Endometrium (tissue), 2 donors: ENCODE data around the gene AMFR.
"Not testable (repeated sequence)": the region's sequence is repeated elsewhere in the genome, so short reads cannot be mapped to it uniquely, and the experiment has no call there.

ENCODE experiments used
- FAIRE-seq: peaks from 2 replicates; lab custom pipeline; 2012; peaks lifted over from hg19 to GRCh38; lab: Jason Lieb, UNC
- donor health status: control.
- donor health status: control.

Gene AMFR

DNA sequence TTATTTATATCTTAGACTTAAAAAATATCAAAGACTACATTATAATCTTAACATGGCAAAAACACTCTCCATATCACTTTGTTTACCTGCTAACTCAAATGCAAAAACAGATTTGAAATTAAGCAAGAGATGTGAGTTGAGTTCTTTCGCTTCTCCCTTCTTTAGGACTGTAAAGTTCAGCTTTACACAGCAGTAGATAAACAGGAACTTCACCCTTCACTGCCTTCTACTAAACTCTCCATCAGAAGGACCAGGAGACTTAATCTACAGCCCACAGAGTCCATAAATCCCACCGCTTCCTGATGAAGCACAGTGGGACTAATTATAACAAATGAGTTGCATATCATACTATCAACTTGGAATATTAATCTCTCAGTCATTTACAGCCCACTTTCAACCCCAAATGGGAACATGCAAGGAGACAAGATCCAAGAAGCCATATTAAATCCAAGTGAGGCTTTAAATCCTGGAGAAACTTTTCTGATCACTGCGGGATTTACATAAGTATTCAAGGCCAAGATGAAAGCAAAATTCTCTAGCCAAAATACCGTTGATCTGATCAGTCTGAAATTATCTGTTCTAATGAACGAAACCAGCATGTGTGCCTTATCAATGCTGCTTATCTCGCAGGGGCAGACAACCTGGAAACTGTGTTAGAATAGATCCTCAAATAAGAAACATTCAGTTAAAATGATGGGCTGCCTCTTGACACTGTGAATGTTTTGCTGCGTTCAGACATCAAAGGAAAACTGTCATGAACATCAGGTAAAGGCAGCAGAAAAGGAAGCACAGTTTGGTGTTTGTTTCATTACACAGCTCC, 1.6 kb downstream of the AMFR start:
- no peak for FAIRE-seq

DNA sequence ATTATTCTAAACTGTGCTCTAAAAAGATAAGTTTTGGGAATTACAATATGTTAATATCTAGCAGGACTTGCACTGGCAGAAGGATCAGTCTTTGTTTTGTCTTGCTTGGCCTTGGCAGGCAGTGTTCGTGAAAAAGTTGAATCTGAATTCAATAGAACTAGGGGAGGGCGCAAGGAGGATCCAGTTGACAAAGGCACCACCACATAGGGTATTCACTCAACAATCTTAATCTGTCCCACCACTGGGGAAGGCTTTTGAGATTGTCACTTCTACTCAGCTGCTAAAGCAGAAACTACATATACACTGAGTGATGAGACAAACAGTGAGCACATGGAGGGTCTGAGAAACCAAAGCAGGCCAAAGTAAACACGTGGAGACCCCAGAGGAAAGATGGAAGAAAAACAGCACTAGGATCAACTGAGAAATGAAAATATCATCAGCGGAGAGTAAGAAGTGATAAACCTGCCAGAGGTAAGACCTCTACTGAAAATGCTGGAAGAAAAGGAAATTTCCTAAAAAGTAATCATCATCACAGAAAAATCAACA, 2.4 kb downstream of the AMFR start:
- no peak for FAIRE-seq

DNA sequence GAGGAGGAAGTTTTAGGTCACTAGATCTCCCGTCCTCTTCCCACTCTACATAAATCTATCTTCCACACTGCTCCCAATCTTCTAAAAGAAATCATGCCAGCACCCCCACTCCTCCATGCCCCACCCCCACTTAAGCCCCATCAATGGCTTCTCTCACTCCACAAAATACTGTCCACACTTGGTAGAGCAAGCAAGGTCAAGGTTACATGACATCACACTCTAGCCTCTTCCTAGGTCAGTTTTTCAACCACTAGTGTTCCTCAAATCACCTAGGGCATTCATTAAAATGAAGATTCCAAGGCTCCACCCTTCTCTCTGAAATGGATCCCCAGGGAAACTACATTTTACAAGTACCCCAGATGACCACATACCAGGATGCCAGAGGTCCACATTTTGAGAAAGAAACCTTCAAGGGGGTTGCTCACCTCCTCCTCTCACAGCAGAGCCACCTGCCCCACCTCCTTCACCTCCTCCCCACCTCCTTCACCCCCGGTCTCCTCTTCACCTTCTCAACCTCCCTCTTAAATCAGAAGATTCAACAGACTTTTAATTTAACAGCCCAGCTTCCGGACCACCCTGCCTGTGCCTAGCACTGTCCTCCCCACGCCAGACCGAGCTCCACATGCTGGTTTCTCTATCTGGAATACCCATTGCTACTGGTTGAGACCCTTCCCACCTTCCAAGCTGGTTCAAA, 3.2 kb downstream of the AMFR start:
- no peak for FAIRE-seq

GRCh38 chr16:56421313-56421712, 4.0 kb downstream of the AMFR start:
- peak; percentile 31 for FAIRE-seq

GRCh38 chr16:56420613-56421012, 4.7 kb downstream of the AMFR start:
- FAIRE-seq = no peak

GRCh38 chr16:56419740-56420548, 5.4 kb downstream of the AMFR start:
- no peak for FAIRE-seq

DNA sequence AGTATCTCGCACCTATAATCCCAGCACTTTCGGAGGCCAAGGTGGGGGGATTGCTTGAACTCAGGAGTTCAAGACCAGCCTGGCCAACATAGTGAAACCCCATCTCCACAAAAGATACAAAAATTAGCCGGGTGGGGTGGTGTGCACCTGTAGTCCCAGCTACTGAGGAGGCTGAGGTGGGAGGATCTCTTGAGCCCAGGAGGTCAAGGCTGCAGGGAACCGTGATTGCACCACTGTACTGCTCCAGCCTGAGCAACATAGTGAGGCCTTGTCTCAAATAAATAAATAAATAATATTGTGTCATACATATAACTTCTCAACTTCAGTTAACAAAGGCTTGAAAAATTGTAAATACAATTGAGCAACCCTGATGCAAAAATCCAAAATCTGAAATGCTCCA, 8.2 kb downstream of the AMFR start:
- FAIRE-seq = no peak

DNA sequence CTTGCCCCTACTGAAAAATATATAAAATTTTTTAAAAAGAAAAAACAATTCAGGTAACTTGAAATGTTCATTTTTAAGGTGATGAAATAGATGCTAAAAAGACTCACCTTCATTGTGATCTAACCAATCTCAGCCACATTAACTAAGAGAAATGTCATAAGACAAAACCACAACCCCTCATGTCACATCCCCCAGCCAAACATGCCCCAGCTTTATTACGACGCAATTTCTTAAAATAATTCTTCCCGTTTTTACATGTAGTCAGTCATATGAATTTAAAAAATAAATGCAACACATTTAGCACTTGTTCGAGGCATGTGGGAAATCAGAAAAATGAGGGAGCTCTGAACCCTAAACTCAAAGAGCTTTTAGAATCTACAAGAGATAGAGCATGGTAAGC, 9.5 kb downstream of the AMFR start:
- no peak for FAIRE-seq

DNA sequence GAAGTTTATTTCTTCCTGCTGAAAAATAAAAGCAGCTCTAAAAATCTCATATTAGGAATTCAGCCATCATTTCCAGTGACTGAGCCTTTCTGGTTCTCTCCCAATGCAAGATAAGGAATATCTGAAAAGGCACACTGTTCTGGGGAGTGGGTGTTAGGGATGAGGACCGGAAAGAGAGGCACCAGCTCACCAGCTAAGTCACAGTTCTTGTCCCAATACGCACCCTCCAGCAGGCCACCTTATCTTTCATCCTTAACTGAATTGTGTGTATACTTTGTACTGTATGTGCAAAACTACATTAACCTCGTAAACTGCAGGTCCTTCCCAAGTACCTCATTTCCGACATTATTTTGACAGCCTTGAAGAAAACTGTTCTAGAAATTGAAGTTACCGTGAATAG, 11.0 kb downstream of the AMFR start:
- no peak for FAIRE-seq

DNA sequence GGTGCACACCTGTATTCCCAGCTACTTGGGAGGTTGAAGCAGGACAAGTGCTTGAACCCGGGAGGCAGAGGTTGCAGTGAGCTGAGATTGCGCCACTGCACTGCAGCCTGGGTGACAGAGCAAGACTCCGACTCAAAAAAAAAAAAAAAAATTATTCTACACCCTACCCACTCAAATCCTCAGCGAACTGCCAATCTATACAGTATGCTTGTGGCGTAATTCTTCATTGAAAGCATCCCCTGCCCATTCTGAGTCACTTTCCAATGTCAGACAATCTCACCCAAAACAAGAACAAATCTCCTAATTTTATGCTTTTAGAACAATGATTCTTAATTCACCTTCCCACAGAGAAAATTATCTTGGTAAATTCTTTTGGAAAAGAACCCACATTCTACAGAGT, 12.0 kb downstream of the AMFR start:
- no peak for FAIRE-seq

DNA sequence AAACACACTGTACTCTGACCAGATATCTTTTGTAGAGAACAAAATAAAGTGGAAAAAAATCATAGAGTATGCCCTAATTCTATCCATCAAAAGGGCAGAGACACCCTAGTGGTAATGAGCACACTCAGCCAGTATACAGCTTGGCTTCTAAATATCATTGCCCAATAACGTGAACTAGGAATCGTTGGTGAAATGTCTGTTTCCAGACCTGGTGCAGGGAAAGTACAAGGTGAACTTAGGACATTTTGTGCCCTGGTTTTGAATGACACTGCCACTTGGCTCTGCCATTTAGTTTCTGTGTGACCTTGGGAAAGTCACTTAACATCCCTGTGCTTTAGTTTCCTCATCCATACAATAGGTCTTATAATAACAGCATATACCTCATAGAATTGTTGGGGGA, 13.7 kb downstream of the AMFR start:
- FAIRE-seq = no peak

DNA sequence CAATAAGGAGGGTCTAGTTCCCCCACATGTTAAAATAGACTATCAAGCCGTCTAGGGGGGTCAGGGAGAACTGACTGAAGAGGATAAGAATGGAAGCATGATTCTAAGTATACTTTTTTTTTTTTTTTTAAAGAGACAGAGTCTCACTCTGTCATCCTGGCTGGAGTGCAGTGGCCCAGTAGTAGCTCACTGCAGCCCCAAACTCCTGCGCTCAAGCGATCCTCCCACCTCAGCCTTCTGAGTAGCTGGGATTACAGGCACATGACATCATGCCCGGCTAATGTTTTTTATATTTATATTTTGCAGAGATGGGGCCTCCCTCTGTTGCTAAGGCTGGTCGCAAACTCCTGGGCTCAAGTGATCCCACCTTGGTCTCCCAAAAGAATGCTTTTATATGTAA, 14.2 kb downstream of the AMFR start:
- FAIRE-seq = no peak

- no peak for FAIRE-seq
These were observed 16.1 kb downstream of the AMFR start for GRCh38 chr16:56409195-56409594.

GRCh38 chr16:56408379-56409098, 16.8 kb downstream of the AMFR start:
- FAIRE-seq = no peak

GRCh38 chr16:56405977-56406672, 19.2 kb downstream of the AMFR start:
- FAIRE-seq = no peak

DNA sequence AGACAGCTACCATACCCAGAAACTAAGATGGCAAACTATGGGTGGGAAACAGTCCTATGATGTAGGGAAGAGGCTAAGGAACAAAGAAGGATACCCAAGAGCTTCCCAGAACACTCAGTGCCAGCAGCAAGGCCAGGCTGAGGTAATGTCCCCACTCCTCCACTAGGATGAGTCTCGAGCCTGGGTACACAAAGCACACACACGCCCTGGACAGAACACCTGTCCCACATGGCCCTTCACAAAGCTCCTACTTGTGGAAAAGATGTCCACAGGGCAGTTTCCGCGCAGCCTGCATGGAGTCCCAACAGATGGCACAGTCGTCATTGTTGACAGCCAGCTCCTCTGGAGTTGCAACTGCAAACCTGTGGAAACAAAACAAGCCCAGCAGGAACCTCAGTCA, 23.9 kb downstream of the AMFR start:
- FAIRE-seq = no peak

DNA sequence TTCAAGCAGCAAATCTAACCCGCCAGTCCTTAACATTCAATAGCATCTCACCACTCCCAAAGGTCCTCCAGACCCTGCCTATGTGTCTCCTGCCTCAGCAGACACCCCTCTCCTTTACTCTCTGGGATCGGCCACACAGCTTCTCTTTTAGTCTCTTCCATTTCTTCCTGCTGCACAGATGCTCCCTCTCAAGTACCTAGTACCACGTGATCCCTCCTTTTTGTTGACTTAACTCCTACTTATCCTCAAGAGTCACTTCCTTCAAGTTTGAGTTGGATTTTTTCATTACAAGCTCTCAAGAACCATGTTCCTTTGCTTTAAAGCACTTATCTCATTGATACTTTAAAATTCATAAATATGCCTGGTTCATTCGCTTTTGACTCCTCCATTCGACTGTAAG, 24.9 kb downstream of the AMFR start:
- no peak for FAIRE-seq

DNA sequence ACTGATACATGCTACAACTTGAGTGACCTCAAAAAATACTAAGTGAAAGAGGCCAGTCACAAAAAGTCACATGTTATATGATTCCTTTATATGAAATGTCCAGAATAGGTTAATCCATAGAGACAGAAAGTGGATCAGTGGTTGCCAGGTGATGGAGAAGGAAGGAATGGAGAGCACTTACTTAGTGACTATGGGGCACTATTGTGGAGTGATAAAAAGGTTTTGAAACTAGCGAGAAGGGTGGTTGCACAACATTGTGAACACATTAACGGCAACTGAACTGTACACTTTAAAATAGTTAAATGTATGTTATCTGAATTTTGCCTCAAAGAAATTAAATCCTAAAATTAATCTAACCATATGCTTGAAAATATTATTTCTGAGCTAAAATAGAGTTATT, 25.9 kb downstream of the AMFR start:
- no peak for FAIRE-seq

DNA sequence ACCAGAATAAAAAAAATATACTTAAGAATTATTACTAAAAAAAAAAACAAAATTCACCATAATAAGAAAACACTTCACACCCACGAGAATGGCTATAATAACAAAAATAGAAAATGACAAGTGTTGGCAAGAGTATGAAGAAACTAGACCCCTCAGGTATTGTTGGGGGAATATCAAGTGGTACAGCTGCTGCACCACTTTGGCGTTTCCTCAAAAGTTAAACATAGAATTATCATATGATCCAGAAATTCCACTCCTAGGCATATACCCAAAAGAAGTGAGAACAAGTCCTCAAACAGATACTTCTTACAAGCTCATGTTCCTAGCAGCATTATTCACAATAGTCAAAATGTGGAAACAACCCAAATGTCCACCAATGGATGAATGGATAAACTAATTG, 26.3 kb downstream of the AMFR start:
- no peak for FAIRE-seq

GRCh38 chr16:56396724-56397123, 28.6 kb downstream of the AMFR start:
- FAIRE-seq = not testable (repeated sequence)

- FAIRE-seq = no peak
These were observed 35.8 kb downstream of the AMFR start for GRCh38 chr16:56389554-56389953.
